NCI-H1092 (cell line): ENCODE data around the gene CADPS2.

Source experiments
- DNase-seq: peaks from one replicate; lab custom pipeline; 2025; lab: John Stamatoyannopoulos, UW

Gene CADPS2

DNA sequence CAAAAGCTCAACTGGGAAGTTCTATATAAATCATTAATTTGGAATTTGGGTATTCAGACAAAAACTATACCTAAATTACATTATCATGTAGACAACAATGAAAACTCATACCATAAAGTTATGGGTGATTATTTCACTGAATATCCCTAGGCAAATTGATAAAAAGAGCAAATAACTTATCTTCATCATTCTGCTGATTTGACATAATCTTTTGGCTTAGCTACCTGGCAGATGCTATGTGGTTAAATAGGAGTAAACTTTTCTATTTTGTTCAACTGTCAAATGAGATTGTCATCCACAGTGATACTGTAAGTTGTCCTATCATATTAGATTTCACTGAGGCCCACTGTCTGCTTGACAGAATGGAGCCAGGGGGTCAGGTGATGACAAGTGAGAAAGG is 432.8 kb downstream of the CADPS2 start:
- DNase-seq = no peak

- DNase-seq = no peak
Measured at GRCh38 chr7:122448893-122449589, 437.2 kb downstream of the CADPS2 start.

- no peak for DNase-seq
Measured at GRCh38 chr7:122442929-122443328, 443.3 kb downstream of the CADPS2 start.

- DNase-seq = no peak
Measured at GRCh38 chr7:122438492-122438891, 447.8 kb downstream of the CADPS2 start.

GRCh38 chr7:122438006-122438405 is 448.3 kb downstream of the CADPS2 start:
- DNase-seq = peak; percentile 72

DNA sequence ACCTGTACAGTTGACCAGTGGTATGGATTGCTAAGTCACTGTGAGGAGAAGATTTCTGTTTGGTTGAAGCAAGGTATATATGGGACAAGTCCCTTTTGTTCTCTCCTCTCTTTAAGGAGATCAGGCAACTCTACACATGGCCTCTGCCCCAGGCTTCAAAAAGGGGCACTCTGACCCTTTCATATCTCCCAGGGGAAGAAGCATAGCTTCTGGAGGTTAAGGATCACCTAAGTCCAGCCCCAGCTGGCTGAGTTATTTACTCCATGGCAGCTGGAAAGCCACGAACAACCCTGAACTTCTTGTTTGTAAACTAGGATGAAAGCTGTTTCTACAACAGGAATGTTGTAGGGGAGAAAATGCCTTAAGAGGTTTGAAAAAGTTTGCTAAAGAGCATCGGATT is 452.5 kb downstream of the CADPS2 start:
- no peak for DNase-seq

DNA sequence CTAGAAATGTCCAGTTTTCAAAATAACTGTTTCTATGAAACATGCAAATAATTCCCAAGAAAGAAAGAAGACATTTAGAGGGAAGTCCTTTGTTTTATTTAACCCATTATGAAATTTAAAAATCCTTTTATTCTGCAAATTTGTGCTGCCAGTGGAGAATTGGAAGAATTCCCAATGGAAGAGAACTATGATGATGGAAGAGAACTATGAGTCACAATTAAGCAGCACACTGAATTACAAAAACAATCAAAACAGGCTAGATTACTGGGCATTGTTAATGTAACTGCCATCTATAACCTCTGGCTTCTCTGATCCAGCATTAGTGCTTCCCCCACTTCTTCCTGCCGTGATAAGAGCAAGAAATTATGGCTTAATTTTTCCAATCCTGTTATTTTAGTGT is 455.6 kb downstream of the CADPS2 start:
- DNase-seq = no peak

- no peak for DNase-seq
Measured at GRCh38 chr7:122429926-122430325, 456.3 kb downstream of the CADPS2 start.

DNA sequence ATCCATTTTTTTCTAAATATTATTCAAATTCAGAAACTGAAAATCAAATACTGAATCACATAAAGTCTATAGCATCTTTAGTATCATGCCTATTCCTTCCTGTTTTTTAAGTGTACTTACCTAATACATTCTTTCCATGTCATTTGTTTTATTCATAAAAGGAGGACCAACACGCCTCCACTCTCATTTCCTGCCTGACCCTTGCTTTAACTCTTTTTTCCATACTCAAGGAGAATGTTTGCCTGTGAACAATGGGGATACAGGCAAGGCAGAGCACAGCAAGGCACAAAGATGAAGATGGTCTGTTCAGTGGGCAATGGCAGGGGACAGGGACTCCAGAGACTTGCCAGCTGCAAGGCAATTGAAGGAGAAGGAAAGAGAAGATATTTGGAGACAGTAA is 460.5 kb downstream of the CADPS2 start:
- DNase-seq = no peak

DNA sequence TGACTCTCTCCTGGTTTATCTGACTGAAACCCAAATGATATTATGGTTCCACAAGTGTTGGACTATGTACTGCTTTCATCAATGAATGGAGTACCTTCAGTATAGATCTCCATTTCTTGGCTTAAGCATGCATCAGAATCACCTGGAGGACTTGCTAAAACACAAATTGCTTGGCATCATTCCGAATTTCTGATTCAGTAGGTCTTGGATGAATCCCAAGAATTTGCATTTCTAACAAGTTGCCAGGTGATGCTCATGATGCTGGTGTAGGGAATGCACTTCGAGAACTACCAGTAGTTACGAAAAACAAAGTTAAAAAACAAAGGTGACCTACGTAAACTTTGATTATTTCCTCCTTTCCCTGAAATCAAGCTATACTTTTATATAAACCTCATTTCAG is 462.7 kb downstream of the CADPS2 start:
- no peak for DNase-seq

- DNase-seq = no peak
Measured at GRCh38 chr7:122416336-122416735, 469.9 kb downstream of the CADPS2 start.

DNA sequence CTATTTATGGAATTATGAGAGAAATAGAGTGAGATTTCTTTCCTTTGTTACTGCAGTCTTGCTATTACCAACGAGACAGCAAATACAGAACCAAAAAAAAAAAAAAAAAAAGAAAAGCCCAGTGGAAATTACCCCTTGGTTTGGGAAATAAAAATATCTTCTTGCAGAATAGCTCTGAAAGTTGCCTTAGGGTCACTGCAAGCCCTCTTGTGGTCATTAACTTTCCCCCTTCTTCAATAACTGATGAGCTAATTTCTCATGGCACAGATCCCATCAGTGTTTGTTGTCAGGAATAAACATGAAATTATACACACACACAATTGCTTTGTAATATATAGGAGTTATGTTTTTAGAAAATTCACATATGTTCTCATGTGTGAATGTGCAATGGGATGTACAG is 470.8 kb downstream of the CADPS2 start:
- no peak for DNase-seq

DNA sequence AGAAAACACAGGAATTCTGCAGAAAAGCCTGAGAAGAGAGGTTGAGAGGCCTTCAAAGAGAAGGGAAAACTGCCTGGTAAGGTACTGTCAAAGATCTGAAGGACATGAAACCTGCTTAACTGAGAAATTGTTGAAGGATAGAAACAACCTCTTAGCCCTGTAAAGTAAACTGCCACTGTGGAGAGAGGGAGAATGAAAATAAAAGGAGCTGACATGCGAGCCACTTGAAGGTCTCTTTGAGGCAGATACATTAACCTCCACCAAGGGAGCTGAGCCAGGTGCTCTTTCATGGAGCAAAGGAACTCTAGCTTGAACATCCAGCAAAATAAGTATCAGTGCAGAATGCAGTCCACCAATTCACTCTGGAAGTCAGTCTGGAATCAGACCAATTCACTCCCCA is 472.9 kb downstream of the CADPS2 start:
- DNase-seq = no peak

GRCh38 chr7:122412883-122413282 is 473.4 kb downstream of the CADPS2 start:
- DNase-seq = no peak

DNA sequence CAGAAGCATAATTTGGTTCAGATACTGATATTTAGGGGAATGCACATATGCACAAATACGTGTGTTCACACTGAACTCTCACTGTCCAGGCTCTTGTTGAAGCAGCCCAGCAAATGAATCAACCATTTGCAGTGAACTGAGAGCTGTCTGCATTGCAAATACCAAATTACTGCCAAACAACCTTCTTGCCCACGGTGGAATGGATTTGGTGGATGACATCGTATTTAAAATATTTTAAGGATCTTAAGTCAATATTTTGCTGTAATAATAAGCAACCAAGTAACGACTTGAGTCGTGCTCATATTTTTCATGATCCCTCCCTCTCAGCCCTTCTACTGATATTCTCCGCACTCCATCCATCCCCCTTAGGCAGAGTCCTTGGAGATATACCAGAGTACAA is 473.8 kb downstream of the CADPS2 start:
- no peak for DNase-seq

DNA sequence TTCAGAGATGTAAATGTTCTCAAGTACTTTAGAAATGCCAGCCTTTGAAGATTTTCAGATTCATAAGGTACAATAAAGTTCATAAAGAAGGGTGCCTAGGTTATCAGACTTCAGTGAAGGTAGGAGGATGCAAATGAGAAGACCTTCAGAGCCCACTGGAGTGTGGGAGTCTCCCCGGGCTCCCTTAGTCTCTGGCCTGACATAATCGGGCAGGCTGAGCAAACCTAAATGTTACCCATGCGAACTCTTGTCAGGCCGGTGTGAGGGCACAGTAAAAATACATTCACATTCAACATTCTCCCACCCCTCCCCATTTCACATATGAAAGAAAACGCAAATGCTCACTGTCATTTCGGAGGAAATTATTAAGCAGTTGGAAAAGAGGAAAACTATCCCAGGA is 479.1 kb downstream of the CADPS2 start:
- no peak for DNase-seq

GRCh38 chr7:122403113-122403512 is 483.1 kb downstream of the CADPS2 start:
- no peak for DNase-seq

GRCh38 chr7:122402235-122402634 is 484.0 kb downstream of the CADPS2 start:
- no peak for DNase-seq

GRCh38 chr7:122397381-122397780 is 488.9 kb downstream of the CADPS2 start:
- DNase-seq = no peak

GRCh38 chr7:122394512-122394911 is 491.7 kb downstream of the CADPS2 start:
- no peak for DNase-seq

- DNase-seq = no peak
Measured at GRCh38 chr7:122384528-122384927, 501.7 kb downstream of the CADPS2 start.

- no peak for DNase-seq
Measured at GRCh38 chr7:122383934-122384333, 502.3 kb downstream of the CADPS2 start.

DNA sequence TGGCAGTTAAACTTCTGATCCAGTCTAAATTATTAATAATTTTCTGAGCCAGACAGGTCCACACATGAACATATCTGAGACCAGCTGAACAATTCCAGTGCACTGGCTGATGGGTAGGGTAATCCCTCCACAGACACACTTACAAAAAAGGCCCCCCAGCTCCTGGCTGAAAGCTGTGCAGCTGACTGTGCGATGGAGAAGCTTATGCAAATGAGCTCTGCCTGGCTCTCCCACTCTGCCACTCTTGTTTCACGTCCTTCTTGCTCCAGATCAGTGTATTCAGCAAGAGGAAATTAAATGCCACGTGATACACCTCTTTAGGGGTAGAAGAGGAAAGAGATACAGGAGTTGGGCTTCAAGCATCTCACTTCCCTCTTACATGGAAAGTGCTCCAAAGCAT is 505.3 kb downstream of the CADPS2 start:
- DNase-seq = no peak

DNA sequence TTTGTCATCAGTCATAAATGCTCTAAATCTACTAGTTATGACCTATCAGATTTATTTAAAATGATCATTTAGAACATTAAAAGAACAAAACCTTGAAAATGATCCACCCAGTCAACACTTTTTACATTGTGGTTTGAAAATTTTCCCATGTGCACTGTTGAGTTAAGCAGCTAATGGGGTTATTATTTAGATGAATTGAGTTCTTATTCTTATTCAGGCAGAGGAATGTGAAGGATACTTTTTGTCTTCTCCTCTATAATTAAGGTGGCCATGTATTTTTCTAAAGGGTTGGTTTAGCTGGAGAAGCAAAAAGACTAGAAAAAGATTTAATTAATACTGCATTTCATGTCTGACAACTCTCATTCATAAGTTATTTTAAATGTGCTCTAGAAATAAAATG is 506.8 kb downstream of the CADPS2 start:
- no peak for DNase-seq

GRCh38 chr7:122369756-122370155 is 516.5 kb downstream of the CADPS2 start:
- DNase-seq = no peak
